Left forelimb (tissue), 1 donor: ENCODE results near the gene A4GALT.
A peak's percentile ranks its signal among the peaks of the same experiment; 100 is the strongest.

Experiments
- DNase-seq: peaks from one replicate; pipeline ENCODE4 v3.0.0-alpha.2; 2018; ENCODE audit warnings: low spot score

The A4GALT gene

GRCh38 chr22:42648368-42649245 lies 72.1 kb downstream of the A4GALT start:
- DNase-seq: peak; percentile 76

GRCh38 chr22:42648017-42648367 lies 72.7 kb downstream of the A4GALT start:
- no peak for DNase-seq

- no peak for DNase-seq
Observed at GRCh38 chr22:42646569-42647525, 73.8 kb downstream of the A4GALT start.

- no peak for DNase-seq
Observed at GRCh38 chr22:42645938-42646568, 74.6 kb downstream of the A4GALT start.

GRCh38 chr22:42645341-42645937 lies 75.2 kb downstream of the A4GALT start:
- no peak for DNase-seq

GRCh38 chr22:42644422-42645340 lies 76.0 kb downstream of the A4GALT start:
- peak; percentile 77 for DNase-seq

- DNase-seq: no peak
Observed at GRCh38 chr22:42643634-42644421, 76.8 kb downstream of the A4GALT start.

GRCh38 chr22:42642806-42643633 lies 77.7 kb downstream of the A4GALT start:
- no peak for DNase-seq
